Measurements from ENCODE around the gene ZNF438. TPM values are rescaled to one million over a fixed set of nuclear protein-coding genes. Genes with fewer than 3 reads are reported as not detected.

Gene ZNF438
- total RNA-seq, 1 experiment from 2014 or later = 0.83 TPM

GRCh38 chr10:30915146-30915545 lies 116.5 kb downstream of the ZNF438 start:
- no peaks in the 10 kb centered on the region for H3K36me3 Mint-ChIP-seq (ENCODE audit: insufficient read depth in 1 of 3, low read depth in 3 of 3)
- peaks cover 3 to 5% of the 10 kb centered on the region in 2 experiments for H3K4me1 Mint-ChIP-seq
- no peak overlapping the region for H3K4me3 Mint-ChIP-seq
- Histone ChIP-seq H3K9me3 (ENCODE audit: control insufficient read depth, low read depth, low read length) (no peaks in the 10 kb centered on the region), H4K91ac (ENCODE audit: insufficient read length, low read depth, low read length) (no peak overlapping the region), H3K27ac (ENCODE audit: insufficient read length, low read depth, low read length) (no peak overlapping the region), H3T11ph (ENCODE audit: low read length) (no peak overlapping the region), H2BK5ac (ENCODE audit: insufficient read length, low read length) (no peak overlapping the region), H2BK20ac (ENCODE audit: low read depth, low read length, poor library complexity, severe bottlenecking) (no peak overlapping the region), H3K4me1 (ENCODE audit: insufficient read depth, low read length) (no peaks in the 10 kb centered on the region), H2AFZ (ENCODE audit: low read length) (no peak overlapping the region), H2AK5ac (ENCODE audit: insufficient read length, low read length) (no peak overlapping the region), H3K18ac (ENCODE audit: insufficient read length, low read depth, low read length) (no peak overlapping the region), H3K56ac (ENCODE audit: insufficient read length, low read depth, low read length) (no peak overlapping the region), H3K9ac (ENCODE audit: extremely low read depth, insufficient read length, low read length) (no peak overlapping the region), H2BK15ac (ENCODE audit: low read depth, low read length) (no peak overlapping the region), H2BK120ac (ENCODE audit: low read depth, low read length, poor library complexity, severe bottlenecking) (no peak overlapping the region), H3K14ac (ENCODE audit: insufficient read depth, low read length) (no peak overlapping the region), H4K20me1 (ENCODE audit: control insufficient read depth, insufficient read depth, insufficient read length) (no peaks in the 10 kb centered on the region), H3K23ac (ENCODE audit: insufficient read length, low read depth, low read length) (no peak overlapping the region), H4K8ac (replicated peaks; ENCODE audit: insufficient read length, low read depth, low read length) (no peak overlapping the region), H3K4ac (ENCODE audit: low read depth, low read length) (no peak overlapping the region), H3K27me3 (ENCODE audit: insufficient read depth, low read length) (no peaks in the 10 kb centered on the region), H2BK12ac (ENCODE audit: insufficient read length, low read depth, low read length) (no peak overlapping the region), H4K5ac (ENCODE audit: insufficient read length, low read depth, low read length) (no peak overlapping the region), H3K79me1 (ENCODE audit: insufficient read depth, low read depth, low read length, poor library complexity, severe bottlenecking) (no peaks in the 10 kb centered on the region), H3K4me2 (ENCODE audit: insufficient read depth, insufficient read length, low read length) (no peak overlapping the region), H3K79me2 (ENCODE audit: insufficient read depth, low read length) (no peaks in the 10 kb centered on the region), H3K23me2 (ENCODE audit: insufficient read length, low read depth, low read length, poor library complexity, severe bottlenecking) (no peaks in the 10 kb centered on the region)
- no CpG with 5 or more reads among the region's 1 CpG for WGBS (ENCODE audit: extremely low coverage, insufficient read length, low lambda C conversion rate)
- H3K27me3 Mint-ChIP-seq (ENCODE audit: low read depth) = no peaks in the 10 kb centered on the region
- H3K9me3 Mint-ChIP-seq = no peaks in the 10 kb centered on the region
- no peak for TF ChIP-seq CTCF (conservative IDR thresholded peaks at IDR 0.05)
- DNase-seq = no peak
- no peak overlapping the region for H3K27ac Mint-ChIP-seq
